Activated naive CD4-positive, alpha-beta T cell treated with anti-CD3 and anti-CD28 coated beads, Interleukin-2, amount 50 U/mL, for 24 hours (primary cell): ENCODE data around the gene GET4.
A peak's percentile ranks its signal among the peaks of the same experiment; 100 is the strongest.
"Not testable (repeated sequence)": the region's sequence is repeated elsewhere in the genome, so short reads cannot be mapped to it uniquely, and the experiment has no call there.

Experiments used
- H3K27ac Mint-ChIP-seq: one replicate; pipeline ENCODE4 v1.8.0; 2021; ENCODE audit warnings: mild to moderate bottlenecking, mixed read lengths
- H3K27me3 Mint-ChIP-seq: one replicate; pipeline ENCODE4 v1.8.0; 2021; ENCODE audit warnings: mixed read lengths
- H3K36me3 Mint-ChIP-seq: one replicate; pipeline ENCODE4 v1.8.0; 2021; ENCODE audit warnings: mixed read lengths
- H3K4me1 Mint-ChIP-seq: one replicate; pipeline ENCODE4 v1.8.0; 2021; ENCODE audit warnings: mixed read lengths
- H3K4me3 Mint-ChIP-seq: one replicate; pipeline ENCODE4 v1.8.0; 2021; ENCODE audit warnings: mild to moderate bottlenecking, mixed read lengths
- H3K9me3 Mint-ChIP-seq: one replicate; pipeline ENCODE4 v1.8.0; 2021; ENCODE audit warnings: mixed read lengths

The GET4 gene

GRCh38 chr7:918441-919113 is 42.2 kb downstream of the GET4 start:
- H3K9me3 Mint-ChIP-seq: no peaks in the 10 kb centered on the region
- H3K27me3 Mint-ChIP-seq: no peaks in the 10 kb centered on the region
- peaks cover 30% of the 10 kb centered on the region for H3K4me1 Mint-ChIP-seq
- no peak overlapping the region for H3K4me3 Mint-ChIP-seq
- no peaks in the 10 kb centered on the region for H3K36me3 Mint-ChIP-seq
- H3K27ac Mint-ChIP-seq: no peak overlapping the region

GRCh38 chr7:919114-919442 is 42.7 kb downstream of the GET4 start:
- no peaks in the 10 kb centered on the region for H3K27me3 Mint-ChIP-seq
- no peaks in the 10 kb centered on the region for H3K36me3 Mint-ChIP-seq
- no peak overlapping the region for H3K4me3 Mint-ChIP-seq
- no peaks in the 10 kb centered on the region for H3K9me3 Mint-ChIP-seq
- peaks cover 30% of the 10 kb centered on the region for H3K4me1 Mint-ChIP-seq
- no peak overlapping the region for H3K27ac Mint-ChIP-seq

GRCh38 chr7:919924-920341 is 43.6 kb downstream of the GET4 start:
- no peak overlapping the region for H3K27ac Mint-ChIP-seq
- H3K9me3 Mint-ChIP-seq: no peaks in the 10 kb centered on the region
- no peaks in the 10 kb centered on the region for H3K36me3 Mint-ChIP-seq
- H3K27me3 Mint-ChIP-seq: no peaks in the 10 kb centered on the region
- H3K4me3 Mint-ChIP-seq: no peak overlapping the region
- peaks cover 34% of the 10 kb centered on the region for H3K4me1 Mint-ChIP-seq

DNA sequence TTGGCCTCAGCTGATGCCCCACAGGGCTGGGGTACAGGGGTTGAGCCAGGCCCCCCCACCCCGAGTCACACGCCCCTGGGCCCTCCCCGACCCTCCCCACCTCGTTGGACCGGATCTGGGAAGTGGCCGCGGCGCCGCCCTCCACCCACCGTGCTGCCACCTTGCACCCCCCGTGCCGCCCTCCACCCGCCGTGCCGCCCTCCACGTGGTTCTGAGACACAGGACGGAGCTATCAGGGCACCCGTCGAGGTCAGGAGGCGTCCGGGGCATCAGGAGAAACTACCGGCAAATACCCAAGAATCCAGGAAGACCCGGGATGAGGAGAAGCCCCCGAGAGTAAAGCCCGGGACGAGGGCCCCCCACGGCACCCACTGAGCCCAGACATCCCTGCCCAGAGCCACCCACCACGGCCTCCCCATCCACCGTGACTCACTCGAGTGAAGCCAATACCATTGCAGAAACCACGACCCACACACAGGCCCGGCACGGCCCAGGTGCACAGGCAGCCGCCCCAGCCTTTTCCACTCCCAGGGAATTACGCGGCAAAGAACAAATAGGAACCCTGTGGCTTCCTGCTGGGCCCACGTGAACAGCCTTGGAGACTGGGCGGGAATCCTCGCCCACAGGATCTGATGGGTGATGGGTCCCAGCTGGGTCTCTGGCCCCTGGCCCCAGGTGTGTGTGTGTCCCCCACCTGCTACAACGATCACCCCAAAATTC is 44.2 kb downstream of the GET4 start:
- Mint-ChIP-seq H3K9me3 (no peaks in the 10 kb centered on the region), H3K27ac (no peak overlapping the region), H3K27me3 (no peaks in the 10 kb centered on the region), H3K4me1 (peaks cover 34% of the 10 kb centered on the region), H3K36me3 (no peaks in the 10 kb centered on the region), H3K4me3 (peak overlapping the region; percentile 30)

DNA sequence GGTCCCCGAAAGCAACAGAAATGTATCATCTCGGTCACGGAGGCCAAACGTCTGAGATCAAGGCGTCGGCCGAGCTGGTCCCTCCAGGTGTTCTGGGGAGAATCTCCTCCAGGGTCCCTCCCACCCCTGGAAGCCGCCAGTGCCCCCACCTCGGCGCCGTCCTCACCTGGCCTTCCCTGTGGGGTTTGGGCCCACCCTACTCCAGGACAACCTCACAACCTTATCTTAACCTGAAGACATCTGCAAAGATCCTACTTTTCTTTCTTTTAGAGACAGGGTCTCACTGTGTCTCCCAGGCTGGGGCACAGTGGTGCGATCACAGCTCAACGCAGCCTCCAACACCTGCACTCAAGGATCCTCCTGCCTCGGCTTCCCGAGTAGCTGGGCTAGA is 44.7 kb downstream of the GET4 start:
- Mint-ChIP-seq H3K27me3 (no peaks in the 10 kb centered on the region), H3K27ac (no peak overlapping the region), H3K36me3 (no peaks in the 10 kb centered on the region), H3K4me1 (peaks cover 31% of the 10 kb centered on the region), H3K9me3 (no peaks in the 10 kb centered on the region), H3K4me3 (peak overlapping the region; percentile 30)

GRCh38 chr7:921581-922333 is 45.4 kb downstream of the GET4 start:
- Mint-ChIP-seq H3K27ac (no peak overlapping the region), H3K36me3 (no peaks in the 10 kb centered on the region), H3K4me1 (peaks cover 31% of the 10 kb centered on the region), H3K9me3 (no peaks in the 10 kb centered on the region), H3K27me3 (no peaks in the 10 kb centered on the region), H3K4me3 (peak overlapping the region; percentile 30)

DNA sequence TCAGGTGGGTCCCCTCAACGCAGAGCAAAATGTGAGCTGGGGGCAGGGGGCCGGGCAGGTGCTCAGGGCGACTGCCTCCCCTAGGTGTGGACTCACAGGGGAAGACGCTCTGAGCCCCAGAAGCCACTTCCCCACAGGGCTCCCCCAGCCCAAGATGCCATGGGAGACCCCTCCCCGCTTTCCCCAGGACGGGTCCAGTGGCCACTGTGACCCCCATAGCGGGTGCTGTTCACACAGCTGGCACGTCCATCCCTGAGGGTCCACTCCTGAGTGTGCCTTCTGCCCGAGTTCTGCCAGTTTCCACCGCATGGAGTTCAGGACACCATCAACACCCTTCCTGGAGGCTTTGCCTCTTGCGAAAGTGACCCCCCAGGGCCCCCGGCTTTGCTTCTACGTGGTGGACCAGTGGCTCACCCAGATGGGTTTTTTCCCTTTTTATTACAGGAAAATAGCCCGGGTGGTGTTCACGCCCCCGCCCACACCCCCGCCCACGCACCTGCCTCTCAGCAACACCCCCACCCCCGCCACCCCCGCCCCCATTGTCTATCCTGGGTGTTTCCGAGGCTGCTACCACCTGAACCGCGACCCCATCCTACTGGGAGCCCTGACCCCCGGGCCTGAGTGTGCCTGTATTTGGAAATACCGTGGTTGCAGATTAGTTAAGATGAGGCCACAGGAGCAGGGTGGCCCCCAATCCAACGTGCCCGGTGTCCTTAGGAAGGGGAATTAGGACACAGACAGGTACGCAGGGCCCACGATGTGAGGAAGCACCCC is 46.2 kb downstream of the GET4 start:
- no peaks in the 10 kb centered on the region for H3K9me3 Mint-ChIP-seq
- no peaks in the 10 kb centered on the region for H3K36me3 Mint-ChIP-seq
- H3K4me3 Mint-ChIP-seq: peak overlapping the region; percentile 84
- peak overlapping the region; percentile 91 for H3K27ac Mint-ChIP-seq
- H3K4me1 Mint-ChIP-seq: peaks cover 31% of the 10 kb centered on the region
- H3K27me3 Mint-ChIP-seq: no peaks in the 10 kb centered on the region

- peak overlapping the region; percentile 91 for H3K27ac Mint-ChIP-seq
- peaks cover 31% of the 10 kb centered on the region for H3K4me1 Mint-ChIP-seq
- H3K36me3 Mint-ChIP-seq: no peaks in the 10 kb centered on the region
- no peaks in the 10 kb centered on the region for H3K27me3 Mint-ChIP-seq
- H3K4me3 Mint-ChIP-seq: peak overlapping the region; percentile 84
- no peaks in the 10 kb centered on the region for H3K9me3 Mint-ChIP-seq
Measured at GRCh38 chr7:923108-924041, 47.0 kb downstream of the GET4 start.

GRCh38 chr7:924042-924441 is 47.7 kb downstream of the GET4 start:
- not testable (repeated sequence) for H3K9me3 Mint-ChIP-seq, H3K27ac Mint-ChIP-seq, H3K27me3 Mint-ChIP-seq, H3K4me3 Mint-ChIP-seq, H3K36me3 Mint-ChIP-seq
- peaks cover 36% of the 10 kb centered on the region for H3K4me1 Mint-ChIP-seq

- Mint-ChIP-seq H3K9me3 (no peaks in the 10 kb centered on the region), H3K4me3 (peak overlapping the region; percentile 52), H3K27me3 (no peaks in the 10 kb centered on the region), H3K27ac (peak overlapping the region; percentile 23), H3K36me3 (no peaks in the 10 kb centered on the region), H3K4me1 (peaks cover 32% of the 10 kb centered on the region)
Measured at GRCh38 chr7:924541-925231, 48.3 kb downstream of the GET4 start.

GRCh38 chr7:925601-926000 is 49.2 kb downstream of the GET4 start:
- H3K27ac Mint-ChIP-seq: no peak overlapping the region
- no peak overlapping the region for H3K4me3 Mint-ChIP-seq
- peaks cover 34% of the 10 kb centered on the region for H3K4me1 Mint-ChIP-seq
- H3K36me3 Mint-ChIP-seq: no peaks in the 10 kb centered on the region
- no peaks in the 10 kb centered on the region for H3K27me3 Mint-ChIP-seq
- H3K9me3 Mint-ChIP-seq: no peaks in the 10 kb centered on the region

DNA sequence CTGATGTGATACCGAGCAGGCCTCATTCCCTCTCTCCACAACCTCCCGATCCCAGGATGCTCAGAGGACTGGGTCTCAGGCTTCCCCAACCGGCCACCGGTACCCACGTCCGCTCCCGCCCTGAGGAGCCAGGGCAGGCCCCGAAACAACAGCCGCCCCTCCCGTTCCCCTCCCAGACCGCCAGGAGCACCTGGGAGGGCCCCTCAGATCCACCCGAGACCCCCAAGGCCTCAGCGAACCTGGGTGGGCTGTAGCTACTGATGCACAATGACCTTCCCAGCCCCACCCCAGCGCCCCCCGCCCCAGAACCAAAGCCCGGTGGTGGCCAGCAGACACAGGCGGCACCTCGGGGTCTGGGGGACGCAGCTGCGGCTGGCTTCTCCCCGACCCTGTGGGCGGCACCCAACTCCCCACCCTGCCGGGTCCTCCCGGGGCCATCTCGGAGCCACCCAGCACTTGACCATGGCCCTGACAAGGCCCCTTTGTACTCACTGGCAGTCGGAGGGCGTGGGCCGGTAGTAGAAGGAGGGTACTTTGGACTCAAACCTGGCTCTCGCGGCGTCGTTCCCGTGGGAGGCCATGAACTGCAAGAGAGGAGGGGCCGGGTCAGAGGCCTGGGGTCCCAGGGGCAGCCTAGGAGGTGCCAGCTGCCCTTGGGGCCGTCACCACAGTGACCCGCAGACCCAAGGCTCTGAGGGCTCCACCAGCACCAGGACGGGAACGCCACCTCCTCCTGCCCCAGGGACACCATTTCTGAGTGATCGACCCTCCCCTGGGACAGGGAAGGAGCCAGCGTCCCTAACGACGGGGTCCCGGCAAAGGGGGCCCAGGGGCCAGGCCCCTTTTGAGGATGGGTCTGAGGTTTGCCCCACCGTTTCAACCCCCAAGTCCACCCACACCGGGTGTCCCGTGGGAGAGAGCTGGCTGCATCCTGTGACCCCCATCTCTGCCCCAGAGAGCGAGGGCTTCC is 50.0 kb downstream of the GET4 start:
- peaks cover 27% of the 10 kb centered on the region for H3K4me1 Mint-ChIP-seq
- no peaks in the 10 kb centered on the region for H3K27me3 Mint-ChIP-seq

DNA sequence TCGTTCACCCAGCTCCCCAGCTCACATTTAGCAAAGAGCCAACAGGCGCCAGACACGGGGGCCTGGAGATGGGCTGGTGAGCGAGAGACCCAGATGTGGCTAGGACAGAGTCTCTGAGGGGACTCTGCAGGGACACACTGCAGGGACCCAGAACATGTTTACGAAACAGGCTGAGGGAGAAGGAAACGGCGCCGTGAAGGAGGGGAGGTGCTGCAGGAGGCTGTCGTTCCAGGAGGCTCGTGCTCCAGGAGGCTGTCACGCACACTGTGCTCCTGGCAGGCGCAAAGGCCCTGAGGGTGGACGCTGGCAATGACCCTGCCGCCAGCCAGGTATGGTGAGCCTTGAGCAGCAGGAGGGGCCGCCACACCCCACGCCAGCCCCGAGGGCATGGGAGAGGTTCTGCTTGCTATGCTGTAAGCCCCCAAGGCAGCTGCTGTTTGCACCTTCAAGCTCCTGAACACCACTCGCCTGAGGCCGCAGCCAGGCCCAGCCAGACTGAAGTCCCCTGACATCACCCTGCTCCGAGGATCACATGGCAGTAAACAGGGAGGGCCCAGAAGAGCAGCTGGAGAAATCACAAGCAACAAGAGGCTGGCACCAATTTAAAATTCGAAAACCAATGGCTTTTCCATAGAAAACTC is 50.8 kb downstream of the GET4 start:
- H3K9me3 Mint-ChIP-seq: no peaks in the 10 kb centered on the region
- peak overlapping the region; percentile 65 for H3K27ac Mint-ChIP-seq
- H3K4me1 Mint-ChIP-seq: peaks cover 26% of the 10 kb centered on the region
- H3K36me3 Mint-ChIP-seq: no peaks in the 10 kb centered on the region
- H3K27me3 Mint-ChIP-seq: no peaks in the 10 kb centered on the region
- no peak overlapping the region for H3K4me3 Mint-ChIP-seq

More for the DNA sequence above, 50.0 kb downstream of the GET4 start:
- Mint-ChIP-seq H3K27ac (peak overlapping the region; percentile 70), H3K4me3 (no peak overlapping the region), H3K36me3 (no peaks in the 10 kb centered on the region), H3K9me3 (no peaks in the 10 kb centered on the region)
